Skeletal muscle satellite cell (primary cell): ENCODE results near the gene FAR2.

Source experiments
- H3K27me3 ChIP-seq: 2 replicates; pipeline ENCODE4 v1.7.0; 2013; ENCODE audit warnings: low read length; ENCODE audit not compliant: control insufficient read depth, insufficient read depth
- H3K36me3 ChIP-seq: 2 replicates; pipeline ENCODE4 v1.7.0; 2013; ENCODE audit warnings: mild to moderate bottlenecking, control low read depth, low read length; ENCODE audit not compliant: insufficient read depth
- H3K4me1 ChIP-seq: 2 replicates; pipeline ENCODE4 v1.7.0; 2013; ENCODE audit warnings: low read length; ENCODE audit not compliant: control insufficient read depth, insufficient read depth
- H3K4me2 ChIP-seq: 2 replicates; pipeline ENCODE4 v1.7.0; 2013; ENCODE audit warnings: mild to moderate bottlenecking, low read length
- H3K4me3 ChIP-seq: 2 replicates; pipeline ENCODE4 v1.7.0; 2013; ENCODE audit warnings: low read length
- H3K9ac ChIP-seq: 2 replicates; pipeline ENCODE4 v1.7.0; 2013; ENCODE audit warnings: mild to moderate bottlenecking, low read depth, low read length, moderate library complexity
- H3K9me3 ChIP-seq: replicated peaks from 2 replicates; pipeline ENCODE4 v1.7.0; 2013; ENCODE audit warnings: mild to moderate bottlenecking, control low read depth, low read length

The FAR2 gene

DNA sequence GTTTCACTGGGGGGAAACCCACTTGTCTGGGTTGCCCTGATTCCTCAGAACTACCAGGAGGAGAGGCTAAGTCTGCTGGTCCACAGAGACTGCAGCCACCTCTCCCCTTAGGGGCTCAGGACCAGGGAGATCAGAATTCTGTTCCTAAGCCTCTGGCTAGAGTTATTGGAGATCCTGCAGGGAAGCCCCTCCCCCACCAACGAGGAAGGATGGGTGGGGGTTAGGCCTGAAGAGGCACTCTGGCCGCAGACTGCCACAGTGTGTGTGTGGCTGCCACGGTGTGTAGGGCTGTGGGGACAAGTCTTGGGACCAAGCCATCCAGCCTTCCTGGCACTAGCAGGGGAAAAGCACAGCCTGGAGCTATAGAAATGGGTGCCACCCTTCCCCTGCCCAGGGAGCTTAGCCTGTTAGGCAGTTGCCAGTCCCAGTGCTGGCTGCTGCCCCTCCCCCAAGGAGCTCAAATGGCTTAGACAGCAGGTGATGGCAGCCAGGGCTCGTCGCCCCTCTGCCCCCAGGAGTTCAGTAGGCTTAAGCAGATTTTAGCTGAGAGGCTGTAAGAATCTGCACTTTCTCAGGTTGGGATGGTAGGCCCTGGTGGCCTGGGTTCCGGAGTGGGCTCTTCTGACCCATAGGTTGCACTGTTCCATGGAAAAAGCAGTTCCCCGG lies 124.2 kb downstream of the FAR2 start:
- H3K9ac ChIP-seq = no peak overlapping the region
- no peak overlapping the region for H3K4me2 ChIP-seq
- no peaks in the 10 kb centered on the region for H3K36me3 ChIP-seq
- H3K4me3 ChIP-seq = no peak overlapping the region
- H3K4me1 ChIP-seq = peaks cover 2% of the 10 kb centered on the region
- no peaks in the 10 kb centered on the region for H3K9me3 ChIP-seq
- H3K27me3 ChIP-seq = no peaks in the 10 kb centered on the region

DNA sequence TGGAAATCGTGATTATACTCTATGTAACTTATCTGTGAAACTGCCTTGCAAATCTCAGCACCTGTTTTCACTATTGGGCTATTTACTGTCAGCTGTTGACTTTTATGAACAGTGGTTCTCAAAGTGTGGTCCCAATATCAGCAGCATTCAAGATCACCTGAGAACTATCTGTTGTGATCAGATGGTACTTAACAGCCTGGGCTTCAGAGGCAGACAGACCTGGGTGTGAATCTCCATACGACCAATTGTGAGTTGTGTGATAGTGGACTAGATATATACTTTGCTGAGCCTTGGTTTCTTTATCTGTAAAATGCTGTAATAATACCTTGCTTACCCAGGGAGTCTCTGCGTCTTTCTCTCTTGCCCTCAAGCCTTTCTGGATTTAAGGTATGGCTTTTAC lies 126.8 kb downstream of the FAR2 start:
- no peaks in the 10 kb centered on the region for H3K27me3 ChIP-seq
- no peak overlapping the region for H3K9ac ChIP-seq
- no peaks in the 10 kb centered on the region for H3K36me3 ChIP-seq
- peaks cover 12% of the 10 kb centered on the region for H3K4me1 ChIP-seq
- no peak overlapping the region for H3K4me2 ChIP-seq
- no peaks in the 10 kb centered on the region for H3K9me3 ChIP-seq
- H3K4me3 ChIP-seq = no peak overlapping the region

- Histone ChIP-seq H3K4me3 (no peak overlapping the region), H3K4me1 (peaks cover 19% of the 10 kb centered on the region), H3K4me2 (no peak overlapping the region), H3K9ac (no peak overlapping the region), H3K9me3 (no peaks in the 10 kb centered on the region), H3K27me3 (no peaks in the 10 kb centered on the region), H3K36me3 (no peaks in the 10 kb centered on the region)
Measured at GRCh38 chr12:29277231-29277630, 128.2 kb downstream of the FAR2 start.

DNA sequence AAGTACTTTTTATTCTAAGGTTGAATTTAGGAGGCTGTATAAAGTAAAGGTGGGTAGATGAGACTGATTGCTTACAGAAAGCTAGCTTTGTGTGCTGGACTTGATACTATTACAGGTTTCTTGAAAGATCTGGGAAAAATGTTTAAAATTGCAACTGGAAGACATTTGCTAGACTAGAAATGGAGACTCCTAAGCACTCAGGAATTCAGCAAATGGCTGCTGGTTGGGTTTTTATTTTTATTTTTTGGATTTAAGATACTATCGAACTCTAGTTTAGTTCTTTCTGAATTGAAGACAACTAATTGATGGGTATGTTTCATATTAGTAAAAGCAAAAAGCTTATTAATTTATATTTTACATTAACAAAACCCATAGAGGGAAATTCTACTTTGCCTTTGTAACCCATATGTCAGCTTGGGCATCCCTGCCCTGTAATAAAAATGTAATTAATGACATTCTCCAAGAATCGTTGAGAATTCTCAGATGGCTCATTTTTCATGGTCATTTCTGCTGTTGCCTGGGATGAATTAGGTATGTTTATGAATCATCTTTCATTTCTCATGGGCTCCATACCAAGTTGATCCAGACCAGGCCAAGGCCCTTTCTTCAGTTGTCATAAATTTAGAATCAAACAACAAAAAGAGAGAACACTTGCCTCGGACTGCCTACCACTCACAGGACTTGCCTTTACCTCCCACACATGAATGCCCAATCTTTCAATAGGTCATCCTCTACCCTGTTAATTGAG lies 129.8 kb downstream of the FAR2 start:
- no peaks in the 10 kb centered on the region for H3K36me3 ChIP-seq
- no peaks in the 10 kb centered on the region for H3K9me3 ChIP-seq
- H3K4me3 ChIP-seq = no peak overlapping the region
- H3K9ac ChIP-seq = no peak overlapping the region
- H3K4me2 ChIP-seq = no peak overlapping the region
- no peaks in the 10 kb centered on the region for H3K27me3 ChIP-seq
- peaks cover 22% of the 10 kb centered on the region for H3K4me1 ChIP-seq

- H3K9ac ChIP-seq = no peak overlapping the region
- no peaks in the 10 kb centered on the region for H3K9me3 ChIP-seq
- H3K27me3 ChIP-seq = no peaks in the 10 kb centered on the region
- H3K4me2 ChIP-seq = no peak overlapping the region
- H3K4me1 ChIP-seq = peaks cover 29% of the 10 kb centered on the region
- H3K36me3 ChIP-seq = no peaks in the 10 kb centered on the region
- no peak overlapping the region for H3K4me3 ChIP-seq
Measured at GRCh38 chr12:29281371-29282005, 132.4 kb downstream of the FAR2 start.

DNA sequence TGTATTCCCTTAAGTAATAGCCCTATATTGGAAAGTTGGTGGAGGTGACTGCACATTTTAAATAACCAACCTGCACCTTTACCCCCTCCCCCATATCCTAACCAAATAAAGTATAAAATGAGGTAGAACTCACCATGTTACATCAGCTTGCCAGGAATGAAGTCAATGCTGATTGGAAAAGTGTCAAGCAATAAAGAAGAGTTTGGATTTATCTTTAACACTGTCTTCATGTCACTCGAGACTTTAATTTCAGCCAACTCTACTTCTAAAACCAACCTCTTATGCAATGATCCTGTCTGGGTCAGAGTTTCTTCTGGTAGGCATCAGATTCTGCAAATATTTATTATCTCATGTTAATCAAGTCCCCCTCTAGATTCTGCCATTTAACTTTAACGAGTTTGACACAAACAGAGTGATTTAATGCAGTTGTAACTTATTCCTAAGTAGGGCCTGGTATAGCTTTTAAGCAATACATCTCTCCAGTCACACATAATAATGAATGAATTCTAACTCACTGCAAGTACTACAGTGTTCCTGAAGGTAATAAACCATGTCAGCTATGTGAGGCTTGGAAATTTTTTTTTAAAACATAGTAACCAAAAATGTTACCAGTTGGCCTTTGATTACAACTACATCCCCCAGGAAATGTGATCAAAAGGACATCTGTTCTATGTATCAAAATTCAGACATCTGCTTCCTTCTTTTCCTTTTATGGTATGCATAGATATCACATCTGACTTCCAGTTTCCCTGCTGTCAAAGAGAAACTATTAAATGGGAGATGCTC lies 133.1 kb downstream of the FAR2 start:
- no peaks in the 10 kb centered on the region for H3K36me3 ChIP-seq
- H3K4me2 ChIP-seq = no peak overlapping the region
- H3K9ac ChIP-seq = no peak overlapping the region
- no peaks in the 10 kb centered on the region for H3K9me3 ChIP-seq
- peaks cover 29% of the 10 kb centered on the region for H3K4me1 ChIP-seq
- H3K27me3 ChIP-seq = no peaks in the 10 kb centered on the region
- H3K4me3 ChIP-seq = no peak overlapping the region

DNA sequence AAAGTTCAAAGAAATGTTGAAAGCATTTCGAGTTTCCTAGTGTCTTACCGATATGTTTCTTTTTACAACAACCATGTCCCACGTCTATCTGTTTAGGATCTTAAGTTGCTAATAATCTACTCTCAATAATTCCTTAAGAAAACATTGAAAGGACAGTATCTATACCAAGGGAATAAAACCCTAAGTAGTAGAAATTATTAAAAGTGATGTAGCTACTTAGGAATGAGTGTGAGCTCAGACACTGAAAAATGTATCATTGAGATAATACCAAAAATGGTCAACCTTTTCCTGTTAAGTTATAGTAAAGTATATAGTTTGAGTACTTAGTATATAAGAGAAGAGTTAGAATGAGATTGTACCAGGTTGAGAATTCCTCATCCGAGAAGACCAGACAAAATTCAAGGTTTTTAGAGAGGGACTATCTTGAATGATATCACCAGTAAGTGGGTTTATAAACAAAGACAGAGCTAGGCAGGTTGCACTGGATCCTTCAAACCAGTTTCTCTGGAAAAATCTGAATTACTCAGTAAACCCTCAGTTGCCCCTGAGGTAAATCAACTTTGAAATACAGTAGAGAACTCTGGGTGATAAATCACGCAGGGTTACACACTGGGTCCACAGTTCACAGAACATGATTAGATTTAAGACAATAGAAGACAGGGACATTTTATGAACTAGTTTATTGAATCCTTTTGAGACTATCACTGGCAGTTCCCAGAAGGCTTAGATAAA lies 135.1 kb downstream of the FAR2 start:
- H3K9me3 ChIP-seq = no peaks in the 10 kb centered on the region

GRCh38 chr12:29286081-29286790 lies 137.2 kb downstream of the FAR2 start:
- H3K4me3 ChIP-seq = peak overlapping the region; percentile 25
- H3K4me1 ChIP-seq = peaks cover 18% of the 10 kb centered on the region
- H3K9me3 ChIP-seq = no peaks in the 10 kb centered on the region
- H3K9ac ChIP-seq = no peak overlapping the region
- no peaks in the 10 kb centered on the region for H3K27me3 ChIP-seq
- peak overlapping the region; percentile 42 for H3K4me2 ChIP-seq
- no peaks in the 10 kb centered on the region for H3K36me3 ChIP-seq

More for the DNA sequence above, 135.1 kb downstream of the FAR2 start:
- Histone ChIP-seq H3K36me3 (no peaks in the 10 kb centered on the region), H3K4me2 (no peak overlapping the region), H3K4me1 (peaks cover 21% of the 10 kb centered on the region), H3K9ac (no peak overlapping the region), H3K27me3 (no peaks in the 10 kb centered on the region), H3K4me3 (no peak overlapping the region)

DNA sequence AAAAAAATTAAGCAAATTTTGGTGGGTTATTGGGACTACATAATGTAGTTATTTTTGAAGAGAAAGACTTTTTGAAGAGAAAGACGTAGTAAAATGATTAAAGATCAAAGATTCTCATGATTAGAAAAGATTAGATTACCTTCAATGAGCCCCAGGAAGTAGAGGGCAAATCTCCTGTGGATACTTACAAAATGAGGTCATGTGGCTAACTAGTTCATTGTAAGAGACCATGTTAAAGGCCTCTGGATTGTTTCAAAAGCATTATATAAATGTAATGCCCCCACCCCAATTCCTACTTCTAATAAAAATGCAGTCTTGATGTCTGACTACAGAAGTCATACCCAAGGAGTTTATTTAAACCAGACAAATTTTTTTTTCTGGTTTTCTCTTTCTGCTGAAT lies 138.5 kb downstream of the FAR2 start:
- Histone ChIP-seq H3K36me3 (no peaks in the 10 kb centered on the region), H3K27me3 (no peaks in the 10 kb centered on the region), H3K9ac (no peak overlapping the region), H3K4me3 (no peak overlapping the region), H3K9me3 (no peaks in the 10 kb centered on the region), H3K4me2 (no peak overlapping the region), H3K4me1 (peaks cover 10% of the 10 kb centered on the region)

DNA sequence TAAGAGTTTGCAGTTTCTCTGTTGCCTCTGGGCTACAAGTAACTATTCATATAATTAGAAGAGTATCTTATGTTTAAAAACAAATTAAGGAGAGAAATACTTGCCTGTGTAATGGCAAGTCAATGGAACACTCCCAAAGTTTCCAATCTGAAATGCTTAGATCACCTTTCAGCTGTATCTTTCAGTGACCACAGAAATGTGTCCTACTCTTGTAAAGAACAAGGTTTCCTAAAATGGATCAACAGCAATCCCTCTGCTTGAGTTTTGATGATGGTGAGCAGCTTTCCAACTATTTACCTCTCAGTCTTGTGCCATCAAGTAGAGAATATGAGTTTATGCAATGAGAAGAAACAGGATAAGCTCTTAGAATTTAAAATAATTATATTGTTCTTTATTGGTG lies 139.0 kb downstream of the FAR2 start:
- Histone ChIP-seq H3K4me3 (no peak overlapping the region), H3K27me3 (no peaks in the 10 kb centered on the region), H3K9ac (no peak overlapping the region), H3K4me1 (peaks cover 10% of the 10 kb centered on the region), H3K4me2 (no peak overlapping the region), H3K36me3 (no peaks in the 10 kb centered on the region), H3K9me3 (no peaks in the 10 kb centered on the region)
